Glomerular endothelial cell (primary cell): ENCODE results near the gene PRKAG1. TPM values are rescaled to one million over a fixed set of nuclear protein-coding genes. Genes with fewer than 3 reads are reported as not detected.

Experiments used
- DNase-seq: peaks from one replicate; pipeline ENCODE4 v3.0.0-alpha.2; 2011; ENCODE audit warnings: low read depth, low spot score; ENCODE audit errors: extremely low read depth
- total RNA-seq: library from RNA; depleted of rRNA; stranded (reverse); fragments of >200 nt; gene quantifications from 2 replicates; pipeline ENCODE4 v1.2.3, GENCODE V29; 2015

PRKAG1 gene
- total RNA-seq, 1 donor from 2014 or later, result 48.6 TPM

- DNase-seq, result no peak
Observed at GRCh38 chr12:49050507-49051372, 32.2 kb upstream of the PRKAG1 start.

- no peak for DNase-seq
Observed at GRCh38 chr12:49049566-49050224, 31.1 kb upstream of the PRKAG1 start.

DNA sequence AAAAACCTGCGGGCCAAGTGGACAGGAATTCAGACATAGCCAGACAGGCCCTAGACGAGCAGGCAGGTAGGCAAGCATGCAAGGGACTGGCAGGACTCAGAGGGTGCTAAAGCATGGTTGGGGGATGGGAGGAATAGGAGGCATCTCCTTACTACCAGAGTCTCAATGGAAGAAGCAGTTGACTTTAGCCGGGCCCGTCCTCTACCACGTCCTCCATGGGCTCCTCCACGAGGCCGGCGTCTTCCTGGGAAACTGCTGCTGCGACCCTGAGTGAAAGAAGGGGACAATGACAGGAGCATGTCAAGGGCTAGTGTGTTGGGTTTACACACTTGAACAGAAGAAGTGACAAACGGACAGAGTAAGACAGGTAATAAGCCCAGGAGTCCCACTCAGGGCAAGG, 30.4 kb upstream of the PRKAG1 start:
- DNase-seq, result no peak

- DNase-seq, result no peak
Observed at GRCh38 chr12:49046129-49046895, 27.7 kb upstream of the PRKAG1 start.

DNA sequence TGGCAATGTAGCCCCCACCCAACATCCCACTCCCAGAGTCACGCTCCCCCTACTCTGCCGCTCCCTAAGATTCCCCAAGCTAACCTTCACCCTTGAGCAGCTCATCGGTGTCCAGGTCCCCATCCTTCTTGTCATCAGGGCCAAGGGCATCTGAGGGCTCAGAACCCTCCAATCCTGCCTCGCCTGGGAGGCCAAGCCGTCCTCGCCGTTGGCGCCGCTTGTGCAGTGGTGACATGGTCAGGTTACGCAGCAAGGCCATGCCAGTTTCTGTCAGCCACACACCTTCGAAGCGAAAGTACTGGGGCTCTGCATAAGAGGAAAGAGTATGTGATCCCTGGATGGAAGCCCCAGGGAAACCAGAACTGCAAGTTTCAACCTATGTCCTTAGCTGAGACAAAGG, 26.1 kb upstream of the PRKAG1 start:
- no peak for DNase-seq

- DNase-seq, result no peak
Observed at GRCh38 chr12:49043856-49044258, 25.3 kb upstream of the PRKAG1 start.

GRCh38 chr12:49043241-49043640, 24.7 kb upstream of the PRKAG1 start:
- no peak for DNase-seq

GRCh38 chr12:49041881-49042484, 23.4 kb upstream of the PRKAG1 start:
- DNase-seq, result no peak

DNA sequence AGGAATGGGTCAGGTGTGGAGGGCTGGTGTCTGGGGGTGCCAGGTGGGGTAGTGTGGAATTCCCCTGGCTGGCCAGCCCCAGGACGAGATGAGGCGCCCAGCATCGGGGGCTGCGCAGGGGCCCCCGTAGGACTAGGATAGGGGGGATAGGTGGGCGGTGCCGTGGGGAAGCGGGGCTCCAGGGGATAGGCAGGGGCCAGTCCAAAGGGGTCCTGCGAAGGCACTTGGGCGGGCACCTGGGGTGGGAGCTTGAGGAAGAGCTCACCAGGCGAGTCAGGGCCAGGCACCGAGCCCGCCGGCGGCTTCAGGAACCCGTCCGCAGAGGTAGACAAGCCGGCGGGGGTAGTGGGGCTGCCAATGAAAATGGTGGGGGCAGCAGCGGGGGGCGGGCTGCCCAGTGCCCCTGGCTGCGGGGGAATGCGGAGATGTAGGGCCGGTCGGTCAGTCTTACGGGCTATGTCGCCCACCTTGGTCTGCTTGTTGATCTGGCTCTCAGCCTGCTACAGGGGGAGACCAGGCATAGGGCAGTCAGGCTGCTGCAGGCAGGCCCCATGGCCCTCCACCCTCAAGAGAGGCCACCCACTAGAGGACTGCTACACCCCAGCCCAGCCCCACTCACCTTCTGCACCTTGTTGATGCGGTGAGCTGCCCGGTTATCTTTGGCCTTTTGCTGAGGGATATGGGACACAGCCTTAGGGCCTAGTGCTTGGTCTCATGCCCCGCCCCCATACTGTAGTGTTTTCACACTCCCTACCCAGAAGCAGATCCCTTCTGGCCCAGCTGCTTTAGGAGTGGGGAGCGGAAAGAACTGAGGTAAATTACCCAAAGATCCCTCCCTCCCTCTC, 22.7 kb upstream of the PRKAG1 start:
- no peak for DNase-seq

DNA sequence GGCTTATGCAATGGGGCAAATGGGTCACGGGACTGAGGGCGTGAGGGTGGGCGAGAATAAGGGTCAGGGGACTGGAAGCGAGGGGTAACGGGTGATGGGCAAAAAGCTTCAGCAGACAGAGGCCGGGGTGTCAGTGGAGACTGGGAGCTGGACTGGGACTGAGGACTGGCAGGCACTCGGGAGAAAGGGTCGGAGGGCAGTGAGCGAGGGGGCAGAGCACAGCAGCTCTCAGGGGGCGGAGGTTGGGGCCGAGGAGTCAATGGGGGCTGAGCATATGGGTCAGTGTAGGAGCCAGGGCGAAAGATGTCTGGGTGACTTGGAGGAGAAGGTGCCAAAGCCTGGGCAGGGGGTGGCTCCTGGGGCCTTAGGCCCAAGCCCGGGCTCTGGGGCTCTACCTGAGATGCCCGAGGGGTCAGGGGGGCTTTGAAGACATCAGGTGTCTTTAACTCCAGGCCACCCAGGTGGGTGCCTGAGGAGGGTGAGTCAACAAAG, 21.8 kb upstream of the PRKAG1 start:
- no peak for DNase-seq

GRCh38 chr12:49039421-49040363, 21.1 kb upstream of the PRKAG1 start:
- DNase-seq, result no peak

DNA sequence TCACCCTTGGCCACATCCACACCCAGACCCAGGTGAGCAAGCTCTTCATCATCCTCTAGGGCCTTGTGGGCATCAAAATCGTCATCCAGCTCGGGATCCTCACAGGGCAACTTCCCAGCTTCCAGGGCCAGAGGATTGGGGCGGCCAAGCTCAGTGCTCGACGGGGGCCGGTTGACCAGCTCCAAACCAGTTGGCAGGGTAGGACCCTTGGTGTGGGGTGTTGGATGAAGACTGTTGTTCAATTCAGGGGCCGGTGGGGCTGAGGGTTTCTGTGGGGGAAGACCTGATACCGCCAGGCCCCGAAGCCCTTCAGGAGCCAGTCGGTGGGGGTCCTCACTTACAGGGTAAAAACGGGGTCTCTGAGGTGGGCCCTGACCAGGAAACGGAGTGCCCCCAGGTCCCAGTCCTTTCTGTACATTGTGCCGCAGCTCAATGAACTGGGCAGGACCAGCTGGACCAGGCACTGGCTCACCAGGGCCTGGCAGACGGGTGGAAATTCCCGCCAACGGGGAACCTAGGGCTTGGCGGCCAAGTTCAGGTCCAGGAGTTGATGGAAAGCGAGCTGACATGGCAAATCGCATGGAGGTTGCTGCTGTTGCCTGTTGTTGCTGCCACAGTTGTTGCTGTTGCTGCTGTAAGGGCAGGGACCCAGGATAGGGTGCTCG, 19.8 kb upstream of the PRKAG1 start:
- DNase-seq, result no peak

GRCh38 chr12:49037947-49038237, 19.3 kb upstream of the PRKAG1 start:
- DNase-seq, result no peak

GRCh38 chr12:49037111-49037946, 18.8 kb upstream of the PRKAG1 start:
- DNase-seq, result no peak

GRCh38 chr12:49036029-49036428, 17.5 kb upstream of the PRKAG1 start:
- no peak for DNase-seq

DNA sequence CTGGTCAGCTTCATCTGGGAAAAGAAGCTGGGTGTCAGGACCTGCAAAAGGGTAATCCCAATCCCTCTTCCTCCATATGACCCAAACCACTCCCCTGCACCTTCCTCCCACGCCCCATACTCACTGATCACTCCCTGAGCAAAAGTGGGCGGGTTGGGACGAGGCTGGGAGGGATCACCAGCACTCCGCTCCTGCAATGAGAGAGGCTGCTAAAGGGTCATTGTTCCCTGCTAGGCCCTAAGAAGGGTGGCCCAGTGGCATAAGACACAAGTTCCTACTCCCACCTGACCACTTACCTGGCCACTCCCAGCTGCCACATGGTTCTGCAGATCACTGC, 15.7 kb upstream of the PRKAG1 start:
- no peak for DNase-seq

- no peak for DNase-seq
Observed at GRCh38 chr12:49033611-49034285, 15.2 kb upstream of the PRKAG1 start.
